HG03342 (cell line): ENCODE measurements around the gene RPA1.
"Not testable (repeated sequence)": the region's sequence is repeated elsewhere in the genome, so short reads cannot be mapped to it uniquely, and the experiment has no call there.

Experiments used
- ATAC-seq: cut with Tn5 transposase; IDR thresholded peaks from one replicate; pipeline ENCODE4 v1.9.1; 2021; ENCODE audit warnings: mild to moderate bottlenecking, moderate library complexity; ENCODE audit not compliant: unreplicated experiment

Gene RPA1

DNA sequence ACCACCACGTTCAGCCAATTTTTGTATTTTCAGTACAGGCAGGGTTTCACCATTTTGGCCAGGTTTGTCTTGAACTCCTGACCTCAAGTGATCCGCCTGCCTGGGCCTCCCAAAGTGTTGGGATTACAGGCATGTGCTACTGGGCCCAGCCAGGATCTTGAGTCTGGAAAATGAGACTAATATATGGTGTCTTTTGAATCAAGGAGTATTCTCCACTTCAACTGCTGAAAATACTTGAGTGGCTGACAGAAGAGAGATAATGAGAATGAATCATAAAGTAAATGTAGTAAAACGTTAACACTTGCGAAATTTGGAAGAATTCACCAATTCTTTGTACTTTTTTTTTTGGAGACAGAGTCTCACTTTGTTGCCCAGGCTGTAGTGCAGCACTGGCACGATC lies 16.7 kb upstream of the RPA1 start:
- no peak for ATAC-seq

DNA sequence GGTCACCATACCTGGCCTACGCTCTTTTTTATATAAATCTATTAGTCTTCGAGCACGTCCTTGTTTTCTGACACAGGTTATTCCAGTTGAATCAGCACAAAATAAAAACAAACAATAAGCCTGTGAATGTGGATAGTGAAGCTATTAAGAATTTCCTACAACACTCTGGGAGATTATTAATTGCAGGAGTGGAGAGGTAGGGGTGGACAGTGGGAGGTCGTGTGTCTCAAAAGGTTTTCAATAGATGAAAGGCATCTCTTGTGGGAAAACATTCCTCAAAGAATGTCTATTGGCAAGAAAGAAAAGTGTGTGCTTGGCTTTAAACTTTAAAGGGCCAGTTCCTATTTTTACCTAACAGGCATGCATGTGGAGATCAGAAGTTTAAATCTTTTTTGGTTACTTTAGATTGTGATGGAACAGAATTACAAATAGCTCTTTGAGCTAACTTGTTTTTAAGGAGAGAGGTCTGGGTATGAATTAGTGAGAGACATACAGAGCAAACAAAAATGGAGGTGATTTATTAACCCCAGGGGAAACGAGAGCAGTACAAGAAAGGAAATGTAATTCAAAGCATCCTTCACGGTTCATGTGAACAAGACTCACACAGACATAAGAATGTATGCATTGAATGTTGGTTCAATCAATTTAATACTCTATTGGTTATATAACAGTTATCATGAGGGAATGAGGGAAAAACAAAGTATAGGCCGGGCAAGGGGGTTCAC lies 9.1 kb upstream of the RPA1 start:
- ATAC-seq: no peak

DNA sequence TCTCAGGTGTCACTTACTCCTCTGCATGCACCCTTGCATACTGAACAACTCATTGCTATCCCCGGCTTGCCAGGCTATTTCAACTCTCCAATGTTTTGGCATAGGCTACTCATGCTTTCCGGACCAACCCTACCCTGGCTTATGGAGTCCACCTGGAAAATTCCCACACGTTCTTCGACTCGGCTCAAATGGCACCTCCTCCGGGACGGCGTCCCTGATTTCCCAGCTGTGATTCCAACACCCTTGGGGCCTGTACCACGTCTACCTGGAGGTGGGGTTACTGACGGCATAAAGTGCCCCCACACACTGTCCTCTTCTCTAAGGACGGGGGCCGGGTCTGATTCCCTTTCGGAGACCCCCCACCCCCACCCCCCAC lies 601 bp upstream of the RPA1 start:
- ATAC-seq: peak; percentile 12

DNA sequence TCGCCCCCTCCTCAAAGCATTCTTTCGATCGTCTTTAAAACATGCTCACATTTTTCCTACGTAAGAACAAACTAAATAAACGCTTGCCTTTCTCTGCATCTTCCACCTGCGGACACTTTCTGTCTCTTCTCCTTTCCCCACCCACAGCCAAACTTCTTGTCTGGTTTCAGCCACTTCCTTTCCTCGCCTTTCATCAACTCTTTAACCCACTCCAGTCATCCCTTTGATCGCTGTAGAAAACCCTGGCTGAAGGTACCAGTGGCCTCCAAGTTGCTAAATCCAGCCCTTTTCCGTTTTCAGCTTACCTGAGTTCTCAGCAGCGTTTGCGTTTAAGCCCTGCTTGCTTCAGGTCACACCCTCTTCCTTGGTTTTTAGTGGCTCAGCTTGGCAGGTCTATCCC lies 483 bp downstream of the RPA1 start:
- ATAC-seq: no peak

DNA sequence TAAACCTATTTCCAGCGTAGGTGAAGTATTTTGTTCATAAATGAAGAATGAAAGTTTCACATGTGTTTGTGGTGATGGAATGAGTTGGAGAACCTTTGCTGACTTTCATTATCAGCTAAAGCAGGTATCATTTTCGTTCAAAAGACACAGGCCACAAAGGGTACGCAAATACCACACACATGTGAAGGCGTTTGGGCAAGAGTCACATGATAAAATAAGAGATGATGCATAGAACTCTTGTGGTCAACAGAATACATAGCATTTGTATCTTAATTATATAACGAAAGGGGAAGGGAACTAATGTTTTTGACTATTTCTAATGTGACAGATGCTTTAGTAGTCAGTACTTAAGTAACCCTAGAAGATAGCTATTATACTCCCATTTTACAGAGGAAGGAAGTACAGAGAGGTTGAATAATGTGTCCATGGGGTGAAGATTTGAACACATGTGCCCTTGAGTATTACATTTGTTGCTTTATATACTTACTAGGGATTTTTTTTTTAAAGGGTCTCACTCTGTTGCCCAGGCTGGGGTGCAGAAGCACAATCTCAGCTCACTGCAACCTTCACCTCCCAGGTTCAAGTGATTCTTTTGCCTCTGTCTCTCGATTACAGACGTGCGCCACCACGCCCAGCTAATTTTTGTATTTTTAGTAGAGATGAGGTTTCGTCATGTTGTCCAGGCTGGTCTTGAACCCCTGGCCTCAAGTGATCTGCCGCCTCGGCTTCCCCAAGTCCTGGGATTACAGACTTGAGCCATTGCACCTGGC lies 4.8 kb downstream of the RPA1 start:
- ATAC-seq: peak; percentile 53

DNA sequence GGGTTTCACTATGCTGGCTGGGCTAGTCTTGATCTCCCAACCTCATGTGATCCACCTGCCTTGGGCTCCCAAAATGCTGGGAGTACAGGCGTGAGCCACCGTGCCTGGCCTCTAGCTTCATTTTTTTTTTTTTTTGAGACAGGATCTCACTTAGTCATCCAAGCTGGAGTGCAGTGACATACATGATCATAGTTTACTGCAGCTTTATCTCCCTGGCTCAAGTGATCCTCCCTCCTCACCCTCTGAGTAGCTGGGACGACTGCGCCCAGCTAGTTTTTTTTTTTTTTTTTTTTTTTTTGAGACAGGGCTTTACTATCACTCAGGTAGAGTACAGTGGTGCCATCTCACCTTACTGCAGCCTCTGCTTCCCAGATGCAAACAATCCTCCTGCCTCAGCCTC lies 9.7 kb downstream of the RPA1 start:
- ATAC-seq: no peak

DNA sequence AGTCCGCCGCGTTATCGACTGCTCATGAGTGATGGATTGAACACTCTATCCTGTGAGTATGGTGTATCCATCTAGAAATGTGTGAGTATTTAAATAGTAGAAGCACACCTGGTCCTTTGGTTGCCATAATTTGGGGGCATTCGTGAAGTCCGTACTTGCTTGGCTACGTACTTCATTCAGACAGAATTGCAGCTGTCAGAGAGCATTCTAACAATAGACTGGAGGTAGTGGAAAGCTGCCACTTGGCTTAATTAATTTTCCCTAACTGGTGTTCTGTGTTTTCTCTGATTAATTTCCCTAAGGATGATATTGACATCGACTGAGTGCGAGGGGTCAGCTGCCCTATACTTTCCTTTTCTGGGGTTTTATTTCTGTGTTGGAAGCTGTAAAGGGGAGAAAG lies 14.1 kb downstream of the RPA1 start:
- ATAC-seq: no peak

DNA sequence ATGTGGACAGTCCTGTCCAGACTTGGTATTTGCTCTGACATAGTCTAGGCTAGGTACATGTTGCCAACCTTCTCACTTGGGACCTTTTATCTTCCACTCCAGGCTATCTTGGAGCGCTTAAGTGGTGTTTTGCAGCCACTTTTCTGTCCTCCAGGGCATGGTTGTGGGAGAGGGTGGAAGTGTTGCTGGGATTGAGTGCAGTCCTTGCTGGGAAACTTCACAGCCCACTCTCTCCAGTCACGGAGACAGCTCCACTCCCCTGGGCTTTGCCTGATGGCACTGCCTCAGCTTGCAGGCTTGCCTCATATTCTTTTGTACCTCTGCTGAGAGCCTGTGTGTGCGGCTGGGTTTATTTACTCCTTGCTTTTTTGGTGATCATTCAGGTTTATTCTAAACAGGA lies 17.4 kb downstream of the RPA1 start:
- ATAC-seq: no peak

DNA sequence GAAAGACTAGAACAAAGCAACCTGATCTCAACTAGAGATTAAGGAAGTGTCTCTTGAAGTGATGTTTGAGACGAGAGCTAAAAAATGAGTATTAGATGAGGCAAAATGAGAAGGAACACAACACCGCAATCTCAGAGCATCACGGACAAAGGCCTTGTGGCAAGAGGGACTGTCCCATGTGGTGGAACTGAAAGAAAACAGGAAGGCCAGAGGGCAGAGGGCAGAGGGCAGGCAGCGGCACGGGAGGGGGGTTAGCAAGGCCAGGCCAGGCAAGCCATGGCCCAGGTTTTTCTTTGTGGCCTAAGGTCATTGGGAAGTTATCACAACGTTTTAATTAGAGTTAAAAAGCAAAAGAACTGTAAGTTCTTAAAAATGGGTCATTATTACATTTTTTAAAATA lies 22.5 kb downstream of the RPA1 start:
- ATAC-seq: no peak

DNA sequence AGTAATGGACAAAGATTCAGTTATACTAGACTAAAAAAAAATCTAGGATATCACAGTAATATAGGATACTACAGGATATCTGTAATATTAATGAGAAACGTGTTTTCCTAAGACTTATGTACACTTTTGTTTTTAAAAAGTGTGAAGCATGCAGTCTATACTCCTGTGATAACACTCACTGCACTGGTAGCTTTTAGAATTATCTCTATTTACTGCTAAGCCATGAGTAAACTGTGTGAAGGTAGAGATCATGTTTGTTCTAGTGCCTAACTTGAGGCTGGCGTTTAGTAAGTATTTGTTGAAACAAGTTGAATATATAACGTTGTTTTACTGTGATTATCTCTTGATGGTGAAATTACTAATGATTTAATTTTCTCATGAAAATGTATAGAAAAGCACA lies 23.9 kb downstream of the RPA1 start:
- no peak for ATAC-seq

DNA sequence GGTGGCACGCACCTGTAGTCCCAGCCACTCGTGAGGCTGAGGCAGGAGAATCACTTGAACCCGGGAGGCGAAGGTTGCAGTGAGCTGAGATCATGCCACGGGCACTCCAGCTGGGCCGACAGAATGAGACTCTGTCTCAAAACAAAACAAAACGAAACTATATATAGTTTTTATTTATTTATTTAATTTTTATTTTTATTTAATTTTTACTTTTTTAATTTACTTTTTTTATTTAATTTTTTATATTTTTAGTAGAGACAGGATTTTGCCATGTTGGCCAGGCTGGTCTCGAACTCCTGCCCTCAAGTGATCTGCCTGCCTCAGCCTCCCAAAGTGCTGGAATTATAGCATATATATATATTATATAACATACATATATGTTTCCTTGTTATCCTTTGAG lies 26.7 kb downstream of the RPA1 start:
- not testable (repeated sequence) for ATAC-seq

DNA sequence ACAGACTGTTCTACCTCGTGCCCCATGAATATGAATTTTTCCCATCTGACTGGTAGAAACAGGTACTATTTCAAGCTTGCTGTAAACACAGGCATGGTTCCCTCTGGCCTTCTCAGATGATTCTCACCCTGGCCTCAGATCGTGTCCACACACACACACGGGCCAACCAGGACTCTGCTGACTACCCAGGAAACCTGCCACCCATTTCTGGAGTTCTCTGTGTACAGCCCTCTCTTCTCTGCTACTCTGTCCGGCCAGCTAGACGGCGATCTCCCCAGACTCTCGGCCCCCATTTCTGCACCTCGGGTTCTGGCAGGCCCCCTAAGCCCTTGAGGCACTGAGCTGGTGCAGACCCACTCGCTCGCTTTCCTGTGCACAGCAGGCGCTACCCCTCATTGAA lies 31.2 kb downstream of the RPA1 start:
- no peak for ATAC-seq

DNA sequence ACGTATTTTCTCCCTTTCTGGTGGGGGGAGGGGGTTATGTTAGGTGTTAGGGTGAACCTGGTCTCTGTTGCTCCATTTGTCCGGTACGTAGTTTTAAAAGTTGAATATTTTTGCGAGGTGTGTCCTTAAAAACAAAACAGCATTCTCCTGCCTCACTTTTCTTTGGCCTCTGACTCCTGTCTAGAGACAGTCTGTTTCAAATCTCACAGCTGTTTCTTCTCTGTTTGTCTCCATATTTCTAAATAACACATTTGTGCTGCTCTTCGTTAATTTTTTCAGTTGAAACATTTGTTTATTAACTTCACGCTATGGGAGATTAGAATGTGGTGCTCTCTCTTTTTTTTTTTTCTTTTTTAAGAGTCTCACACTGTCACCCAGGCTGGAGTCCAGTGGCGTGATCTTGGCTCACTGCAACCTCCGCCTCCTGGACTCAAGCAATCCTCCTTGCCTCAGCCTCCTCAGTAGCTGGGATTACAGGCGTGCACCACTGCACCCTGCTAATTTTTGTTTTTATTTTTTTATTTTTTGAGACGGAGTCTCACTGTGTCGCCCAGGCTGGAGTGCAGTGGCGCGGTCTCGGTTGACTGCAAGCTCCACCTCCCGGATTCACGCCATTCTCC lies 31.7 kb downstream of the RPA1 start:
- ATAC-seq: no peak

DNA sequence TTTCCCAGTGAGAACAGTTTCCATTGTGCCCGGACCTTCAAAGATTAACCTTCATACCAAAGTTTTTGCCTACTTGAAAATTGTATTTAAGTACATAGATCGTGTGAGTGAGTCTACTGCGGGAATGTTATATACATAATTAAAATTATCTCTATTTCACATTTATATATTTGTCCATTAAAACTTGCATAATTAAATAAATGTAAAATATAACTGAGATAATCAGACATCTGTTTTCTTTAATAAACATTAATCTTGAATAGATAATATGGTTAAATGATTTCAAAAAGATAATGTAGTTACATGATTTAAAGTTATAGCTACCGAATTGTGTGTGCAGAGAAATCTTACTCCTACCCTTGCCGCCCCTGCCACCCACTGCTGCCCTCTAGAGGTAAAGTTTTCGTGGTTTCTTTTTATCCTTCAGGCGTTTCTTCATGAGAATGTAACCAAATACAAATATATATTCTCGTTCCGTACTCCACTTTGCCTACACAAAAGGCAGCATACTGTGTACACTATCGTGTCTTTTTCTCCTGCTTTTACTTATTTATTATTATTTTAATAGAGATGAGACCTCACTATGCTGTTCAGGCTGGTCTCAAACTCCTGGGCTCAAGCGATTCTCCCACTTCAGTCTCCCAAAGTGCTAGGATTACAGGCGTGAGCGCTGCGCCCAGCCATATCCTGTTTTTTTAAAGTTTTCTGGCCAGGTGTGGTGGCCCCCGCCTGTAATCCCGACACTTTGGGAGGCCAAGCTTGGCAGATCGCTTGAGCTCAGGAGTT lies 35.6 kb downstream of the RPA1 start:
- no peak for ATAC-seq

DNA sequence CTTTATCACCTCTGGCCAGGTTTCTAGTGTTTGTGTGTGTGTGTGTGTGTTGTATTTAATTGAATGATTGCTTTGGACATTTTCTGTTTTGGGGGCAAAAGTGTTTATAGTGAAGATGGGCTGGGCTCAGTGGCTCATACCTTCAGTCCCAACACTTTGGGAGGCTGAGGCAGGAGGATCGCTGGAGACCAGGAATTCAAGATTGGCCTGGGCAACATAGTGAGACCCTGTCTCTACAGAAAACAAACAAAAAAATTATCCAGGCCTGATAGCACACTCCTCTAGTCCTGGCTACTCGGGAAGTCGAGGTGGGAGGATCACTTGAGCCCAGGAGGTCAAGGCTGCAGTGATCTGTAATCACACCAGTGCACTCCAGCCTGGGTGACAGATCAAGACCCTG lies 37.5 kb downstream of the RPA1 start:
- no peak for ATAC-seq

DNA sequence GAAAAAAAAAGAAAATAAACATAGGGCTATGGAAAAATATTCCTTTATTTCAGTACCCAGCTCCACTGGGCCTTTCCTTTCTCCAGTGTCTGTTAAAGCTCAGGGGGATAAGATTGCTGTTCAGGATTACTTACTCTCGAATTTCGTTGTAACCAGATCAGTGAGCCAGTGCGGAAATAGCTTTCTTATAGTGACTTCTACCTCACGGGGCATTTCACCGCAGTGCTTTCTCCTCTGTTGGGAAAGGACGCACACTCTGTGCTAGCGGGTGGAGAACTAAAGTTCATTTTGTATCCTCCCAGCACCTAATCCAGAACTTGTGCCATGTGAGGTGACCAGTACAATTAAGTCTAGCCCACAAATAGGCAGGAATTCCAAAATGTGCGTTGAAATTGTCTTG lies 38.3 kb downstream of the RPA1 start:
- no peak for ATAC-seq

DNA sequence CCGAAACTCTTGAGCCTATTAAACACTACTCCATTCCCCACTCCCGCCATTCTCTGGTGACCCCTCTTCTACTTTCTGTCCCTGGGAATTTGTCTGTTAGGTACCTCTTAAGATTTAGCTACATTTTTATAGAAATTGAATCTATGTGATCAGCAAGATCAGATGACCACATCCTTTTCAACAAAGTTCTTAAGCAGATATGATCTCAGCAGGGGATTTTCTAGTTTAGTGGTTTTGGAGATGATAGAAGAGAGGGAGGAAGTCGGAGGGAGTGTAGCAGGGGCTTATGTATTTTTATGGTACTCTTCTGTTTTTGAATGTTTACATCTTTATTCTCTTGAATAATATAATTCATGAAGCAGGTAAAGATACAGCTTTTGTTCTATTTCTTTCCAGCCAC lies 40.8 kb downstream of the RPA1 start:
- no peak for ATAC-seq

DNA sequence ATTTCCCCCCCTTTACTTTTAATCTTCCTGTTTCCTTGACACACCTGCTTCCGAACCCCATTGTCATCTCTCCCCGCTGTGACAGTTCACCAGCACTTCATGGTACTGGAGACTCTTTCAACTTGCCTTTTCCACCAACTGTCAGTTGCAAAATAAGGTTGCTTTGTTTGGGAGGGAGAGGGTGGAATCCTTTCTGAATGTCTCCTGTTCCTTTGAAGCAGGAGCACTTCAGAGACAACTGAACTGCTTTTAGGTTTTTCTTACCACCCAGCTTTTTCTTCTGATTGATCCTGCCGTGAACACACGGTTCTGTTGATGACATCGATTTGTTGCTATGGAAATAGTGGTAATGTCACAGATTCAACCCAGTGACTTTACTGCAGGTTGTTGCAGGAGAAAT lies 42.0 kb downstream of the RPA1 start:
- no peak for ATAC-seq

DNA sequence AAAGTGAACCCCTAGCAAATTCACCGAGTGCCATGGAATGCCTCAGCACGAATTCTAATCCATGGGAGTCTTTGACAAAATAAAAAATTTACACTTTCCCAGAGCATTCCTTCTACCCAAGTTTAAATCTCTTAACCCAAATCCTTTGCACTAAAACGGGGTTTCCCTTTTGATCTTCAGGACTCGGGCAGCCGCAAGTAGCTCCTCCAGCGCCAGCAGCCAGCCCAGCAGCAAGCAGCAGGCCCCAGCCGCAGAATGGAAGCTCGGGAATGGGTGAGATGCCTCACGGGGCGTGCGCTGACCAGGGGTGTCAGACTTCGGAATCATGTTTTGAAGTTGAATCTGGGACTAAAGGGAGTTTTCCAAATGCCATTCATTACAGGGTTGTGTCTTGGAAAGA lies 42.4 kb downstream of the RPA1 start:
- ATAC-seq: no peak

DNA sequence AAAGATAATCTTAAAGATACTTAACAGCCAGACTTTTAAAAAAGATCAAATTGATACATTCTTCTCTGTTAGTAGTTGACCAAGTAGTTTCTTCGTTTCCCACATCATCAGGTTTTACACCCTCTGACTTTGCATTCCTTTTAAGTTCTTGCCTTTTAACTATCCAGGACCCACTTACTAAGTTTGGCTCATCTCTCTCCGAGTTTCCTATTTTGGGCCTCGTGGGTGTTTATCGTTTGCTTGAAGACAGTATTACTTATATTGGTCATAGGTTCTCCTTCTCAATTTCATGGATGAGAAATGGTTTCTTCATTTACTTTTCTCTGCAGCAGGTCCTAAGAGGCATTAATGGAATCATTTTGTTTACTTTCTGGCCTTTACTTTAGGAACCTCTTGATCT lies 43.2 kb downstream of the RPA1 start:
- ATAC-seq: no peak

DNA sequence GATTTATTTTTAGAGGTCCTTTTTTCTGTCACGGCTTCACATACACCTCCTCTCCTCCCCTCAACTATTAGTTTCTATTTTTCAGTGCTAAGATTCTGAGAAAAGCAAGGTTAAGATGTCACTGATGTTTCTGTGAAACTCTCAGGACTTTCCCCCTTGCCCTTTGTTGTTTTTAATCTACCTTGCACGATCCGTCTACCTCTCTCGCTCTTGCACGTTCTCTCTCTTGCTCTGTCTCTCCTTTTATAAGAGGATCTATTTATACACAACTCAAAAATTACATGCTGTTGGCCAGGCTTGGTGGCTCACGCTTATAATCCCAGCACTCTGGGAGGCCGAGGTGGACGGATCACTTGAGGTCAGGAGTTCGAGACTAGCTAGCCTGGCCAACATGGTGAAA lies 43.6 kb downstream of the RPA1 start:
- ATAC-seq: no peak

DNA sequence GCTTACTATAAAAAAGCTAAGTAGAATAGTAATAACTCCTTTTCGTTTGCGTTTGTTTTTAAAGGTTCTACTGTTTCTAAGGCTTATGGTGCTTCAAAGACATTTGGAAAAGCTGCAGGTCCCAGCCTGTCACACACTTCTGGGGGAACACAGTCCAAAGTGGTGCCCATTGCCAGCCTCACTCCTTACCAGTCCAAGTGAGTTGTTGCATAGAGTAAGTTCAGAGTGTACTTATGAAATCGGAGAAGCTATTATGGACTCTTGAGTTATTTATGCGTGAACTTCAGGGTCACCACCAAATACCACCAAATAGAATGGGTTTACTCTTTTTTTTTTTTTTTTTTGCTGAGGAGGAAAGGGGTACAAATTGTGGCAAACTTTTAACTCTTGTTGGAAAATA lies 45.8 kb downstream of the RPA1 start:
- no peak for ATAC-seq
